HepG2 (cell line): ENCODE measurements around the gene ZFP36L2. TPM values are rescaled to one million over a fixed set of nuclear protein-coding genes. Genes with fewer than 3 reads are reported as not detected.

ENCODE experiments used
- DR1 ChIP-seq: sonication (generic); formaldehyde crosslinking; IDR thresholded peaks from 2 replicates; pipeline ENCODE4 v1.8.0; 2021; ENCODE audit warnings: mild to moderate bottlenecking, missing genetic modification reagents, inconsistent platforms
- HDAC1 ChIP-seq: sonication (generic); formaldehyde crosslinking; IDR thresholded peaks from 2 replicates; pipeline ENCODE4 v1.5.1; 2020; ENCODE audit warnings: mild to moderate bottlenecking, missing genetic modification reagents
- LCORL ChIP-seq, 2 experiments: fragments of 450-650 bp in 1 of 2; sonication (generic) in 1 of 2; formaldehyde crosslinking in 1 of 2; IDR thresholded peaks; 2 replicates each; pipeline versions ENCODE4 v1.5.0 to v1.6.1; 2017 to 2020; ENCODE audit warnings: antibody characterized with exemption in 1 of 2, missing genetic modification reagents in 1 of 2
- MXD1 ChIP-seq: sonication (generic); formaldehyde crosslinking; IDR thresholded peaks from 2 replicates; pipeline ENCODE4 v1.4.0; 2020; ENCODE audit warnings: mild to moderate bottlenecking, missing genetic modification reagents
- MYPOP ChIP-seq: sonication (generic); formaldehyde crosslinking; IDR thresholded peaks from 2 replicates; pipeline ENCODE4 v1.8.1; 2023; ENCODE audit warnings: mild to moderate bottlenecking, moderate library complexity, missing genetic modification reagents
- NCOA5 ChIP-seq: sonication (generic); formaldehyde crosslinking; IDR thresholded peaks from 2 replicates; pipeline ENCODE4 v1.4.0; 2020; ENCODE audit warnings: missing genetic modification reagents
- POGK ChIP-seq: sonication (generic); formaldehyde crosslinking; conservative IDR thresholded peaks from 2 replicates; pipeline ENCODE4 v1.8.0; 2022; ENCODE audit warnings: mild to moderate bottlenecking, moderate library complexity, missing genetic modification reagents
- RARG ChIP-seq: sonication (generic); formaldehyde crosslinking; IDR thresholded peaks from 2 replicates; pipeline ENCODE4 v1.4.0; 2020; ENCODE audit warnings: low read depth, mild to moderate bottlenecking, missing genetic modification reagents
- SRSF1 ChIP-seq: fragments of 200-400 bp; formaldehyde crosslinking; optimal IDR thresholded peaks from 2 replicates; pipeline ENCODE3; 2017; ENCODE audit warnings: mild to moderate bottlenecking, low read depth, low read length, moderate library complexity
- TP53 ChIP-seq: sonication (generic); formaldehyde crosslinking; conservative IDR thresholded peaks from 2 replicates; pipeline ENCODE4 v1.4.0; 2020; ENCODE audit warnings: missing genetic modification reagents
- YY1 ChIP-seq: IDR thresholded peaks from 2 replicates; pipeline ENCODE4 v1.6.1; 2011; ENCODE audit warnings: low read length, low read depth, moderate library complexity, mild to moderate bottlenecking; ENCODE audit not compliant: insufficient read depth, insufficient replicate concordance
- ZBTB14 ChIP-seq: sonication (generic); formaldehyde crosslinking; IDR thresholded peaks from 2 replicates; pipeline ENCODE4 v1.4.0; 2020; ENCODE audit warnings: missing genetic modification reagents
- ZNF367 ChIP-seq: sonication (generic); formaldehyde crosslinking; IDR thresholded peaks from 2 replicates; pipeline ENCODE4 v1.4.0; 2020; ENCODE audit warnings: missing genetic modification reagents, borderline replicate concordance
- ZNF547 ChIP-seq: sonication (generic); formaldehyde crosslinking; IDR thresholded peaks from 2 replicates; pipeline ENCODE4 v1.5.1; 2020; ENCODE audit warnings: mild to moderate bottlenecking, missing genetic modification reagents
- ZNF616 ChIP-seq: sonication (generic); formaldehyde crosslinking; IDR thresholded peaks from 2 replicates; pipeline ENCODE4 v1.5.0; 2020; ENCODE audit warnings: low read depth, mild to moderate bottlenecking, missing genetic modification reagents
- ZNF761 ChIP-seq: sonication (generic); formaldehyde crosslinking; conservative IDR thresholded peaks from 2 replicates; pipeline ENCODE4 v1.4.0; 2020; ENCODE audit warnings: mild to moderate bottlenecking, missing genetic modification reagents
- ZNF790 ChIP-seq: sonication (generic); formaldehyde crosslinking; IDR thresholded peaks from 2 replicates; pipeline ENCODE4 v1.8.0; 2022; ENCODE audit warnings: missing genetic modification reagents, mild to moderate bottlenecking, borderline replicate concordance
- polyA plus RNA-seq, 8 experiments: library from polyadenylated mRNA; depleted of rRNA in 3 of 8; stranded (reverse) in 7 of 8; unstranded in 1 of 8; fragments of >200 nt; fragmentation: Illumina TruSeq in 4 of 8; extraction: Trizol in 4 of 8; gene quantifications; 2 replicates each; pipeline versions ENCODE4 v1.2.1 to v1.2.3, GENCODE V29; 2011 to 2016; ENCODE audit warnings: low read depth in 4 of 8, missing spikeins in 1 of 8, mixed read lengths in 1 of 8; ENCODE audit not compliant: insufficient read depth in 1 of 8
- total RNA-seq, 5 experiments: library from RNA; depleted of rRNA; stranded (reverse); fragments of >200 nt; fragmentation: Illumina TruSeq; extraction: Trizol; gene quantifications; 2 replicates each; pipeline ENCODE4 v1.2.3, GENCODE V29; 2016; ENCODE audit warnings: low read depth in 1 of 5
- TF ChIP-seq, protein P1 (sequence below): IDR thresholded peaks from 2 replicates; pipeline ENCODE4 v1.6.1; 2016; ENCODE audit warnings: missing biosample characterization, missing genetic modification reagents, low read depth
- TF ChIP-seq, protein P2 (sequence below): sonication (generic); formaldehyde crosslinking; IDR thresholded peaks from 2 replicates; pipeline ENCODE4 v1.4.0; 2020; ENCODE audit warnings: mild to moderate bottlenecking, missing genetic modification reagents
- TF ChIP-seq, protein P3 (sequence below): sonication (generic); formaldehyde crosslinking; IDR thresholded peaks from 2 replicates; pipeline ENCODE4 v1.4.0; 2020; ENCODE audit warnings: missing genetic modification reagents, borderline replicate concordance

Gene ZFP36L2
- total and polyA plus RNA-seq, 2 of the 13 experiments (the other 11 are each of a cell fraction or from before 2014, with no cell fraction given) = 11.2 to 21.8 TPM

DNA sequence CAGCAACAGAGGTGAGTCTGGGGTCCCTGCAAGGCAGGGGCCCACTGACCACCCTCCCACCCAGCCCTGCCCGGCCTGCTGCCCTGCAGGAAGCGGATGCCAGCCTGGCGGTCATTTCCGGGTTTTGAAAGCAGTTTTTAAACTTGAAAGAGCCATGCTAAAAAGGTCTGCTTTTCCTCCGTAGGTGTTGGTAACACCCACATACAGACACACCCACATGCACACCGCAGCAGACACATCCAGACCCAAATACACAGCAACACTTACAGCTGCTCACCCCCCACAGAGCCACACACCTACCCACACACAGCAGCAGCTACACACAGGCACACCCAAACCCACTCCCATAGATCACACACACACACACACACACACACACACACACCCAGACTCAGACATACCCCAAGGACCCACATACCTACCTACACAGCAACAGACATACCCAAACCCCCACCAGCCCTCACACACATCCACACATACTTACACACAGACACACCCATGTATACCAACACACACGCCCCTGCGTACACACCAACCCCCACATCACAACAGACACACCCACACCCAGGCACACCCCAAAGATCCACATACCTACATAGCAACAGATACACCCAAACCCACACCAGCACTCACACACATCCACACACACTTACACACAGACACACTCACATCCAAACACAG is 7.6 kb downstream of the ZFP36L2 start (continued):
- TF ChIP-seq ZNF616 (CRISPR knock-in tag) (no peak), TP53 (CRISPR knock-in tag) (no peak), ZNF547 (CRISPR knock-in tag) (no peak), SRSF1 (no peak), ZNF367 (CRISPR knock-in tag) (no peak), ZNF790 (CRISPR knock-in tag) (no peak), HDAC1 (no peak), YY1 (peak; percentile 53), ZNF761 (CRISPR knock-in tag) (no peak), RARG (no peak), DR1 (CRISPR knock-in tag) (no peak), ZBTB14 (CRISPR knock-in tag) (no peak), MYPOP (CRISPR knock-in tag) (no peak), NCOA5 (CRISPR knock-in tag) (no peak), LCORL (IDR thresholded peaks at IDR 0.05) (0 out of 2 replicates have a peak, but pooled peaks have one; percentile 47), LCORL (CRISPR knock-in tag; IDR thresholded peaks at IDR 0.05) (no peak; the same call in 1 of the 2 replicates), POGK (CRISPR knock-in tag) (no peak), MXD1 (CRISPR knock-in tag) (no peak)
- TF ChIP-seq, protein P1, sequence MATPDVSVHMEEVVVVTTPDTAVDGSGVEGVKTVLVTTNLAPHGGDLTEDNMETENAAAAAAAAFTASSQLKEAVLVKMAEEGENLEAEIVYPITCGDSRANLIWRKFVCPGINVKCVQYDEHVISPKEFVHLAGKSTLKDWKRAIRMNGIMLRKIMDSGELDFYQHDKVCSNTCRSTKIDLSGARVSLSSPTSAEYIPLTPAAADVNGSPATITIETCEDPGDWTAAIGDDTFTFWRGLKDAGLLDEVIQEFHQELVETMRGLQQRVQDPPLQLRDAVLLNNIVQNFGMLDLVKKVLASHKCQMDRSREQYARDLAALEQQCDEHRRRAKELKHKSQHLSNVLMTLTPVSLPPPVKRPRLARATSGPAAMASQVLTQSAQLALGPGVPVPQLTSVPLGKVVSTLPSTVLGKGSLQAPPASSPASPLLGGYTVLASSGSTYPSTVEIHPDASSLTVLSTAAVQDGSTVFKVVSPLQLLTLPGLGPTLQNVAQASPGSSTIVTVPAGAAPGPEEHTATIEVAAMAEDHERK (CRISPR knock-in tag) = no peak
- TF ChIP-seq, protein P2, sequence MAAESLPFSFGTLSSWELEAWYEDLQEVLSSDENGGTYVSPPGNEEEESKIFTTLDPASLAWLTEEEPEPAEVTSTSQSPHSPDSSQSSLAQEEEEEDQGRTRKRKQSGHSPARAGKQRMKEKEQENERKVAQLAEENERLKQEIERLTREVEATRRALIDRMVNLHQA (CRISPR knock-in tag) = no peak
- TF ChIP-seq, protein P3, sequence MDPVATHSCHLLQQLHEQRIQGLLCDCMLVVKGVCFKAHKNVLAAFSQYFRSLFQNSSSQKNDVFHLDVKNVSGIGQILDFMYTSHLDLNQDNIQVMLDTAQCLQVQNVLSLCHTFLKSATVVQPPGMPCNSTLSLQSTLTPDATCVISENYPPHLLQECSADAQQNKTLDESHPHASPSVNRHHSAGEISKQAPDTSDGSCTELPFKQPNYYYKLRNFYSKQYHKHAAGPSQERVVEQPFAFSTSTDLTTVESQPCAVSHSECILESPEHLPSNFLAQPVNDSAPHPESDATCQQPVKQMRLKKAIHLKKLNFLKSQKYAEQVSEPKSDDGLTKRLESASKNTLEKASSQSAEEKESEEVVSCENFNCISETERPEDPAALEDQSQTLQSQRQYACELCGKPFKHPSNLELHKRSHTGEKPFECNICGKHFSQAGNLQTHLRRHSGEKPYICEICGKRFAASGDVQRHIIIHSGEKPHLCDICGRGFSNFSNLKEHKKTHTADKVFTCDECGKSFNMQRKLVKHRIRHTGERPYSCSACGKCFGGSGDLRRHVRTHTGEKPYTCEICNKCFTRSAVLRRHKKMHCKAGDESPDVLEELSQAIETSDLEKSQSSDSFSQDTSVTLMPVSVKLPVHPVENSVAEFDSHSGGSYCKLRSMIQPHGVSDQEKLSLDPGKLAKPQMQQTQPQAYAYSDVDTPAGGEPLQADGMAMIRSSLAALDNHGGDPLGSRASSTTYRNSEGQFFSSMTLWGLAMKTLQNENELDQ (CRISPR knock-in tag) = no peak
